GM12878 (cell line): ENCODE measurements around the gene ADAMTS2. TPM values are rescaled to one million over a fixed set of nuclear protein-coding genes. Genes with fewer than 3 reads are reported as not detected.
"Not testable (repeated sequence)": the region's sequence is repeated elsewhere in the genome, so short reads cannot be mapped to it uniquely, and the experiment has no call there.

Experiments used
- ATAC-seq: fragments of 200-7000 bp; cut with Tn5 transposase; 3 replicates; pipeline ENCODE4 v1.9.1; 2020; ENCODE audit warnings: mild to moderate bottlenecking, moderate library complexity
- BruUV-seq: library from RNA; stranded (reverse); fragments of 400-500 nt; replicated peaks from 2 replicates; lab custom pipeline; 2021; lab: Mats Ljungman, UMichigan
- CTCF ChIA-PET: fragments of 300-600 bp; sonication (Branson Sonifier 250); formaldehyde crosslinking; extraction: SDS; loops from one replicate; lab custom pipeline; 2021; ENCODE audit warnings: inconsistent platforms; lab: Yijun Ruan, JAX
- POLR2A ChIA-PET: fragments of 350-600 bp; formaldehyde crosslinking; extraction: SDS; loops from one replicate; lab custom pipeline; 2021; ENCODE audit warnings: inconsistent platforms; lab: Charles Lee
- RAD21 ChIA-PET: fragments of 300-600 bp; sonication (Branson Sonifier 250); formaldehyde crosslinking; loops from one replicate; lab custom pipeline; 2023; ENCODE audit warnings: antibody characterized with exemption; ENCODE audit not compliant: unreplicated experiment; lab: Charles Lee
- SMC1A ChIA-PET: fragments of 300-600 bp; sonication (Branson Sonifier 250); formaldehyde crosslinking; loops from one replicate; lab custom pipeline; 2023; ENCODE audit not compliant: unreplicated experiment, uncharacterized antibody; lab: Charles Lee
- DNase-seq: peaks from one replicate; pipeline ENCODE4 v3.0.0-alpha.2; 2011; ENCODE audit warnings: low read depth, low spot score
- FAIRE-seq: peaks from 3 replicates; lab custom pipeline; 2011; peaks lifted over from hg19 to GRCh38; lab: Jason Lieb, UNC
- H2AFZ ChIP-seq: 2 replicates; pipeline ENCODE4 v1.6.0; 2011; ENCODE audit warnings: low read depth, low read length, control low read depth; ENCODE audit not compliant: control insufficient read depth
- H3K27ac ChIP-seq: 2 replicates; pipeline ENCODE4 v1.5.1; 2011; ENCODE audit warnings: control low read depth; ENCODE audit not compliant: control insufficient read depth, insufficient read depth
- H3K27me3 ChIP-seq, 2 experiments: replicated peaks in 1 of 2; 2 replicates each; pipeline versions ENCODE4 v1.6.0 to v1.6.1; 2011; ENCODE audit warnings: low read length in 1 of 2; ENCODE audit not compliant: control insufficient read depth in 2 of 2, insufficient read depth in 2 of 2
- H3K36me3 ChIP-seq, 2 experiments: 2 replicates each; pipeline ENCODE4 v1.5.1; 2011; ENCODE audit warnings: low read length in 1 of 2; ENCODE audit not compliant: control insufficient read depth in 2 of 2, insufficient read depth in 2 of 2
- H3K4me1 ChIP-seq: 2 replicates; pipeline ENCODE4 v1.6.1; 2011; ENCODE audit warnings: mild to moderate bottlenecking, low read length, moderate library complexity, mixed read lengths; ENCODE audit not compliant: control insufficient read depth, insufficient read depth
- H3K4me2 ChIP-seq: 2 replicates; pipeline ENCODE4 v1.6.0; 2011; ENCODE audit warnings: control low read depth; ENCODE audit not compliant: control insufficient read depth, insufficient read depth
- H3K4me3 ChIP-seq: fragments of 200-600 bp; sonication (generic); 2 replicates; pipeline ENCODE4 v1.5.1; 2016
- H3K79me2 ChIP-seq: 2 replicates; pipeline ENCODE4 v1.6.0; 2011; ENCODE audit warnings: low read length; ENCODE audit not compliant: control insufficient read depth, insufficient read depth
- H3K9ac ChIP-seq: 2 replicates; pipeline ENCODE4 v1.8.0; 2011; ENCODE audit warnings: low read length, control low read depth, mixed read lengths; ENCODE audit not compliant: control insufficient read depth, insufficient read depth
- H3K9me3 ChIP-seq: replicated peaks from 3 replicates; pipeline ENCODE4 v1.5.1; 2011; ENCODE audit warnings: mild to moderate bottlenecking, low read length; ENCODE audit not compliant: control insufficient read depth, insufficient read depth
- H4K20me1 ChIP-seq: 2 replicates; pipeline ENCODE4 v1.6.0; 2011; ENCODE audit not compliant: control insufficient read depth, insufficient read depth
- EED ChIP-seq: sonication (generic); IDR thresholded peaks from 2 replicates; pipeline ENCODE4 v1.6.1; 2016; ENCODE audit warnings: antibody characterized with exemption, low read depth
- FOXM1 ChIP-seq: IDR thresholded peaks from 2 replicates; pipeline ENCODE4 v1.6.1; 2012; ENCODE audit warnings: low read depth, mild to moderate bottlenecking, inconsistent platforms, low read length, moderate library complexity
- WGBS: methylation state at CpG from one replicate; pipeline ENCODE4 v1.1.6; 2016; ENCODE audit warnings: low lambda C conversion rate; ENCODE audit not compliant: insufficient replicate concordance, insufficient coverage; ENCODE audit errors: missing lambda C conversion rate; 5-methylcytosine and 5-hydroxymethylcytosine counted together
- in situ Hi-C: fragments of 300-500 bp; cut with MboI; formaldehyde crosslinking; loops from 9 replicates; pipeline ENCODE4 v1.14.3; 2018; ENCODE audit warnings: mixed read lengths
- intact Hi-C: fragments of 100-400 bp; cut with micrococcal nuclease; formaldehyde crosslinking; loops from one replicate; pipeline ENCODE4 v1.14.2; 2022; ENCODE audit not compliant: unreplicated experiment
- polyA plus RNA-seq, 11 experiments: library from polyadenylated mRNA; depleted of rRNA in 4 of 11; unstranded in 6 of 11; stranded (reverse) in 5 of 11; fragments of >200 nt; fragmentation: Nextera tagmentation in 4 of 11; fragmentation: Illumina TruSeq in 1 of 11; extraction: Ambion mirVana in 4 of 11; extraction: Trizol in 1 of 11; gene quantifications; 1 replicate in 1 of 11; 2 replicates in 10 of 11; pipeline versions ENCODE4 v1.2.1 to v1.2.3, GENCODE V29; 2011 to 2016; ENCODE audit warnings: inconsistent platforms in 2 of 11, missing spikeins in 2 of 11, low read depth in 1 of 11
- total RNA-seq, 4 experiments: library from RNA; depleted of rRNA in 3 of 4; stranded (reverse); fragments of >200 nt in 3 of 4; fragmentation: Illumina TruSeq in 1 of 4; extraction: Trizol in 1 of 4; gene quantifications; 2 replicates each; pipeline versions ENCODE4 v1.2.1 to v1.2.3, GENCODE V29; 2013 to 2021

ADAMTS2 gene
- total and polyA plus RNA-seq, 10 of the 15 experiments (the other 5 are each of a cell fraction or from before 2014, with no cell fraction given), result 0.03 to 0.05 TPM; not detected in 8

DNA sequence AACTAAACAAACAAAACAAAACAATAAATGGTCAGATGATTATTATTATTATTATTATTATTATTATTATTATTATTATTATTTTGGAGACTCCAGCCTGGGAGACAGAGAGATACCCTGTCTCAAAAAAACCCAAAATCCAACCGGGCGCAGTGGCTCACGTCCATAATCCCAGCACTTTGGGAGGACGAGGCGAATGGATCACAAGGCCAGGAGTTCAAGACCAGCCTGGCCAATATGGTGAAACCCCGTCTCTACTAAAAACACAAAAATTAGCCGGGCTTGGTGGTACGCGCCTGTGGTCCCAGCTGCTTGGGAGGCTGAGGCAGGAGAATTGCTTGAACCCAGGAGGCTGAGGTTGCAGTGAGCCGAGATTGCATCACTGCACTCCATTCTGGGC lies 61.4 kb downstream of the ADAMTS2 start:
- FAIRE-seq, RAD21 ChIA-PET, intact Hi-C loops: not testable (repeated sequence)

DNA sequence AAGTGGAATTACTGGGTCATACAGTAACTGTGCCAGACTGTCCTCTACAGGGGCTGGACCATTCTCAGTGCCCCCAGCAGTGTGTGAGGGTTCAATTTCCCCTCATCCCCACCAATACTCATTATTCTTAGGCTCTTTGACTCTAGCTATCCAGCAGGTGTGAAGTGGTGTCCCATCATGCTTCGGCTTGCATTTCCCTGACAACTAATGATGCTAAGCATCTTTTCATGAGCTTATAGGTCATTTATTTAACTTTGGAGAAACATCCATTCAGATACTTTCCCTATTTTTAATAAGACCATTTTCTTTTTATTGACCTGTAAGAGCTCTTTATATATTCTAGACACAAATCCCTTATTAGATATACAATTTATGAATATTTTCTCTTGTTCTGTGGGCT lies 63.6 kb downstream of the ADAMTS2 start:
- ATAC-seq (no peak), DNase-seq (no peak), FAIRE-seq (no peak)
- Histone ChIP-seq H3K27ac (no peak overlapping the region), H3K36me3 (no peaks in the 10 kb centered on the region), H3K9ac (no peak overlapping the region), H3K79me2 (no peaks in the 10 kb centered on the region), H3K4me1 (no peaks in the 10 kb centered on the region), H4K20me1 (no peaks in the 10 kb centered on the region), H3K9me3 (no peaks in the 10 kb centered on the region; the same call in 2 of the 3 replicates), H3K27me3 (no peaks in the 10 kb centered on the region), H3K4me3 (no peak overlapping the region), H2AFZ (no peak overlapping the region), H3K4me2 (no peak overlapping the region)
- ChIA-PET CTCF (no interaction called here), SMC1A (interaction anchor here (0.6 kb wide), 1 partner anchor 210 kb away, joined by 3 read pairs; no protein-coding TSS in a partner anchor), RAD21 (no interaction called here), POLR2A (no interaction called here)
- BruUV-seq, result no TSS peak
- in situ Hi-C loops (no loop called here), intact Hi-C loops (no loop called here)
- WGBS, result 6% methylated on average over 1 of the region's 1 CpG
- TF ChIP-seq EED, result no peak
- TF ChIP-seq FOXM1, result no peak

More for the DNA sequence above, 61.4 kb downstream of the ADAMTS2 start:
- H3K4me2 ChIP-seq, CTCF ChIA-PET, ATAC-seq, DNase-seq, H3K9ac ChIP-seq, BruUV-seq, H3K4me3 ChIP-seq, H4K20me1 ChIP-seq, H3K79me2 ChIP-seq, H3K27me3 ChIP-seq, H2AFZ ChIP-seq, H3K36me3 ChIP-seq, in situ Hi-C loops, H3K9me3 ChIP-seq, H3K4me1 ChIP-seq, H3K27ac ChIP-seq, POLR2A ChIA-PET, SMC1A ChIA-PET: not testable (repeated sequence)
- 61% methylated on average over 10 of the region's 10 CpGs for WGBS
